MM.1S (cell line): ENCODE data around the gene APBB2.

Experiments used
- DNase-seq: peaks from one replicate; pipeline ENCODE4 v3.0.0-alpha.2; 2015
- H2AFZ ChIP-seq: fragments of 300-600 bp; sonication (generic); 2 replicates; pipeline ENCODE4 v1.6.0; 2016; ENCODE audit warnings: antibody characterized with exemption, low read length
- H3F3A ChIP-seq: fragments of 300-600 bp; sonication (generic); 2 replicates; pipeline ENCODE4 v1.6.1; 2016; ENCODE audit warnings: mild to moderate bottlenecking, antibody characterized with exemption, low read length, moderate library complexity, mixed read lengths; ENCODE audit not compliant: insufficient read depth
- H3K27ac ChIP-seq: fragments of 300-600 bp; sonication (generic); 2 replicates; pipeline ENCODE4 v1.5.1; 2016; ENCODE audit warnings: mild to moderate bottlenecking, low read length
- H3K27me3 ChIP-seq: fragments of 300-600 bp; sonication (generic); replicated peaks from 2 replicates; pipeline ENCODE4 v1.6.0; 2016; ENCODE audit warnings: low read length; ENCODE audit not compliant: insufficient read depth
- H3K36me3 ChIP-seq: fragments of 300-600 bp; sonication (generic); replicated peaks from 2 replicates; pipeline ENCODE4 v1.6.1; 2016; ENCODE audit warnings: mild to moderate bottlenecking, low read length, mixed read lengths; ENCODE audit not compliant: insufficient read depth
- H3K4me1 ChIP-seq: fragments of 300-600 bp; sonication (generic); 2 replicates; pipeline ENCODE4 v1.6.1; 2016; ENCODE audit warnings: low read length, mixed read lengths
- H3K4me2 ChIP-seq: fragments of 300-600 bp; sonication (generic); 2 replicates; pipeline ENCODE4 v1.6.0; 2016; ENCODE audit warnings: low read depth, low read length
- H3K4me3 ChIP-seq: fragments of 300-600 bp; sonication (generic); 2 replicates; pipeline ENCODE4 v1.5.1; 2016; ENCODE audit warnings: low read length, mixed read lengths
- H3K79me2 ChIP-seq: fragments of 300-600 bp; sonication (generic); 2 replicates; pipeline ENCODE4 v1.6.1; 2016; ENCODE audit warnings: mixed run types, low read length, mixed read lengths
- H3K9ac ChIP-seq: fragments of 300-600 bp; sonication (generic); 2 replicates; pipeline ENCODE4 v1.6.1; 2016; ENCODE audit warnings: low read length, mixed read lengths
- H3K9me2 ChIP-seq: fragments of 300-600 bp; sonication (generic); replicated peaks from 2 replicates; pipeline ENCODE4 v1.6.1; 2016; ENCODE audit warnings: mild to moderate bottlenecking, low read length, mixed read lengths; ENCODE audit not compliant: insufficient read depth
- H3K9me3 ChIP-seq: fragments of 300-600 bp; sonication (generic); replicated peaks from 2 replicates; pipeline ENCODE4 v1.6.1; 2016; ENCODE audit warnings: mild to moderate bottlenecking, low read length, mixed read lengths; ENCODE audit not compliant: insufficient read depth
- H4K20me1 ChIP-seq: fragments of 300-600 bp; sonication (generic); 2 replicates; pipeline ENCODE4 v1.6.1; 2016; ENCODE audit warnings: mild to moderate bottlenecking, low read length, moderate library complexity, mixed read lengths; ENCODE audit not compliant: insufficient read depth
- CTCF ChIP-seq: fragments of 300-600 bp; sonication (generic); IDR thresholded peaks from 2 replicates; pipeline ENCODE4 v1.5.1; 2016; ENCODE audit warnings: antibody characterized with exemption, low read length, mixed read lengths
- EZH2 ChIP-seq: fragments of 300-600 bp; sonication (generic); optimal IDR thresholded peaks from 2 replicates; pipeline ENCODE3; 2017; ENCODE audit warnings: low read depth, mild to moderate bottlenecking, antibody characterized with exemption, low read length, mixed read lengths
- EZH2phosphoT487 ChIP-seq: fragments of 300-600 bp; sonication (generic); IDR thresholded peaks from 2 replicates; pipeline ENCODE4 v1.6.1; 2018; ENCODE audit warnings: antibody characterized with exemption, low read length

Gene APBB2

GRCh38 chr4:41070516-41071281 lies 143.6 kb downstream of the APBB2 start:
- TF ChIP-seq EZH2phosphoT487 (no peak), CTCF (no peak), EZH2 (no peak)
- Histone ChIP-seq H3F3A (no peaks in the 10 kb centered on the region), H4K20me1 (no peaks in the 10 kb centered on the region), H3K4me3 (no peak overlapping the region), H2AFZ (no peak overlapping the region), H3K27ac (no peak overlapping the region), H3K79me2 (no peaks in the 10 kb centered on the region), H3K27me3 (no peaks in the 10 kb centered on the region), H3K36me3 (no peaks in the 10 kb centered on the region), H3K4me2 (no peak overlapping the region), H3K9ac (no peak overlapping the region), H3K9me2 (no peaks in the 10 kb centered on the region), H3K9me3 (no peaks in the 10 kb centered on the region), H3K4me1 (no peaks in the 10 kb centered on the region)
- no peak for DNase-seq

- Histone ChIP-seq H3K27ac (no peak overlapping the region), H3K4me3 (no peak overlapping the region), H3K27me3 (no peaks in the 10 kb centered on the region), H3K4me2 (no peak overlapping the region), H2AFZ (no peak overlapping the region), H3K4me1 (no peaks in the 10 kb centered on the region), H4K20me1 (no peaks in the 10 kb centered on the region), H3K79me2 (no peaks in the 10 kb centered on the region), H3K36me3 (no peaks in the 10 kb centered on the region), H3K9ac (no peak overlapping the region), H3K9me2 (no peaks in the 10 kb centered on the region), H3K9me3 (no peaks in the 10 kb centered on the region), H3F3A (no peaks in the 10 kb centered on the region)
- TF ChIP-seq CTCF (no peak), EZH2phosphoT487 (no peak), EZH2 (no peak)
- no peak for DNase-seq
These were observed 144.5 kb downstream of the APBB2 start for GRCh38 chr4:41069838-41070237.

- no peaks in the 10 kb centered on the region for H4K20me1 ChIP-seq
- H3K4me2 ChIP-seq, result no peak overlapping the region
- no peaks in the 10 kb centered on the region for H3K79me2 ChIP-seq
- no peak for TF ChIP-seq EZH2phosphoT487
- no peak for TF ChIP-seq CTCF
- no peak for TF ChIP-seq EZH2
- no peak overlapping the region for H3K27ac ChIP-seq
- H3K9me3 ChIP-seq, result no peaks in the 10 kb centered on the region
- no peak overlapping the region for H2AFZ ChIP-seq
- no peak overlapping the region for H3K9ac ChIP-seq
- no peaks in the 10 kb centered on the region for H3K36me3 ChIP-seq
- no peak overlapping the region for H3K4me3 ChIP-seq
- H3K4me1 ChIP-seq, result no peaks in the 10 kb centered on the region
- DNase-seq, result no peak
- no peaks in the 10 kb centered on the region for H3K27me3 ChIP-seq
- no peaks in the 10 kb centered on the region for H3K9me2 ChIP-seq
- H3F3A ChIP-seq, result no peaks in the 10 kb centered on the region
These were observed 145.1 kb downstream of the APBB2 start for GRCh38 chr4:41069257-41069656.
